HEK293 (cell line): ENCODE measurements around the gene PALM.

Source experiments
- EGR2 ChIP-seq: fragments of 450-650 bp; formaldehyde crosslinking; IDR thresholded peaks from 2 replicates; pipeline ENCODE4 v1.5.1; 2016; ENCODE audit warnings: low read depth, missing biosample characterization, missing genetic modification characterization
- GLIS1 ChIP-seq: fragments of 450-650 bp; formaldehyde crosslinking; IDR thresholded peaks from 2 replicates; pipeline ENCODE4 v1.5.1; 2016; ENCODE audit warnings: missing biosample characterization, missing genetic modification characterization
- KLF7 ChIP-seq: fragments of 450-650 bp; formaldehyde crosslinking; IDR thresholded peaks from 2 replicates; pipeline ENCODE4 v1.5.1; 2016; ENCODE audit warnings: missing biosample characterization, missing genetic modification characterization, borderline replicate concordance
- MEIS1 ChIP-seq: sonication (generic); formaldehyde crosslinking; IDR thresholded peaks from 2 replicates; pipeline ENCODE4 v1.8.1; 2022; ENCODE audit warnings: missing genetic modification reagents, mild to moderate bottlenecking, borderline replicate concordance
- PRDM1 ChIP-seq: fragments of 450-650 bp; formaldehyde crosslinking; IDR thresholded peaks from 2 replicates; pipeline ENCODE4; 2016; ENCODE audit warnings: missing biosample characterization, missing genetic modification characterization
- PRDM4 ChIP-seq: fragments of 450-650 bp; formaldehyde crosslinking; IDR thresholded peaks from 2 replicates; pipeline ENCODE4 v1.5.1; 2017; ENCODE audit warnings: missing biosample characterization, missing genetic modification characterization
- SCRT1 ChIP-seq: fragments of 450-650 bp; formaldehyde crosslinking; IDR thresholded peaks from 2 replicates; pipeline ENCODE4 v1.5.1; 2016; ENCODE audit warnings: missing biosample characterization, missing genetic modification characterization, borderline replicate concordance
- TSHZ1 ChIP-seq: fragments of 450-650 bp; formaldehyde crosslinking; IDR thresholded peaks from 2 replicates; pipeline ENCODE4 v1.5.1; 2016; ENCODE audit warnings: missing biosample characterization, missing genetic modification characterization, borderline replicate concordance
- ZBTB17 ChIP-seq: fragments of 450-650 bp; formaldehyde crosslinking; IDR thresholded peaks from 2 replicates; pipeline ENCODE4 v1.5.1; 2016; ENCODE audit warnings: missing biosample characterization, missing genetic modification characterization
- ZFHX2 ChIP-seq: fragments of 450-650 bp; formaldehyde crosslinking; conservative IDR thresholded peaks from 2 replicates; pipeline ENCODE4 v1.5.1; 2016; ENCODE audit warnings: missing biosample characterization, missing genetic modification characterization
- ZNF112 ChIP-seq: fragments of 450-650 bp; formaldehyde crosslinking; IDR thresholded peaks from 2 replicates; pipeline ENCODE4 v1.5.0; 2017; ENCODE audit warnings: missing biosample characterization, missing genetic modification characterization
- ZNF121 ChIP-seq: fragments of 450-650 bp; formaldehyde crosslinking; IDR thresholded peaks from 2 replicates; pipeline ENCODE4 v1.5.1; 2016; ENCODE audit warnings: missing biosample characterization, missing genetic modification characterization
- ZNF157 ChIP-seq: fragments of 450-650 bp; formaldehyde crosslinking; IDR thresholded peaks from 2 replicates; pipeline ENCODE4 v1.5.1; 2016; ENCODE audit warnings: missing biosample characterization, missing genetic modification characterization
- ZNF16 ChIP-seq: fragments of 450-650 bp; formaldehyde crosslinking; IDR thresholded peaks from 2 replicates; pipeline ENCODE4 v1.5.1; 2016; ENCODE audit warnings: low read depth, missing biosample characterization, missing genetic modification characterization
- ZNF211 ChIP-seq: fragments of 450-650 bp; formaldehyde crosslinking; IDR thresholded peaks from 2 replicates; pipeline ENCODE4 v1.5.1; 2016; ENCODE audit warnings: low read depth, missing biosample characterization, missing genetic modification characterization
- ZNF214 ChIP-seq: fragments of 450-650 bp; formaldehyde crosslinking; IDR thresholded peaks from 2 replicates; pipeline ENCODE4 v1.5.1; 2017; ENCODE audit warnings: missing biosample characterization, mild to moderate bottlenecking, missing genetic modification characterization, borderline replicate concordance
- ZNF239 ChIP-seq: fragments of 450-650 bp; formaldehyde crosslinking; IDR thresholded peaks from 2 replicates; pipeline ENCODE4 v1.5.1; 2016; ENCODE audit warnings: missing biosample characterization, missing genetic modification characterization
- ZNF311 ChIP-seq: fragments of 450-650 bp; formaldehyde crosslinking; IDR thresholded peaks from 2 replicates; pipeline ENCODE4 v1.5.1; 2017; ENCODE audit warnings: missing biosample characterization, missing genetic modification characterization, borderline replicate concordance
- ZNF423 ChIP-seq: fragments of 450-650 bp; formaldehyde crosslinking; IDR thresholded peaks from 2 replicates; pipeline ENCODE4 v1.5.1; 2016; ENCODE audit warnings: missing biosample characterization, missing genetic modification characterization
- ZNF433 ChIP-seq: fragments of 450-650 bp; formaldehyde crosslinking; IDR thresholded peaks from 2 replicates; pipeline ENCODE4 v1.5.1; 2016; ENCODE audit warnings: missing biosample characterization, missing genetic modification characterization, low read depth
- ZNF488 ChIP-seq: fragments of 450-650 bp; formaldehyde crosslinking; IDR thresholded peaks from 2 replicates; pipeline ENCODE4 v1.5.1; 2016; ENCODE audit warnings: missing biosample characterization, missing genetic modification characterization
- ZNF513 ChIP-seq: fragments of 450-650 bp; IDR thresholded peaks from 2 replicates; pipeline ENCODE4 v1.5.1; 2018; ENCODE audit warnings: missing biosample characterization, missing genetic modification characterization
- ZNF514 ChIP-seq: fragments of 450-650 bp; formaldehyde crosslinking; IDR thresholded peaks from 2 replicates; pipeline ENCODE4 v1.5.1; 2016; ENCODE audit warnings: missing biosample characterization, missing genetic modification characterization
- ZNF549 ChIP-seq: fragments of 450-650 bp; IDR thresholded peaks from 2 replicates; pipeline ENCODE4 v1.5.1; 2018; ENCODE audit warnings: missing biosample characterization, missing genetic modification characterization, mild to moderate bottlenecking, inconsistent platforms, moderate library complexity
- ZNF555 ChIP-seq: fragments of 450-650 bp; formaldehyde crosslinking; conservative IDR thresholded peaks from 2 replicates; pipeline ENCODE4 v1.5.1; 2017; ENCODE audit warnings: missing biosample characterization, mild to moderate bottlenecking, missing genetic modification characterization, inconsistent platforms
- ZNF600 ChIP-seq: fragments of 450-650 bp; formaldehyde crosslinking; IDR thresholded peaks from 2 replicates; pipeline ENCODE4 v1.5.1; 2016; ENCODE audit warnings: missing biosample characterization, missing genetic modification characterization
- ZNF629 ChIP-seq: fragments of 450-650 bp; formaldehyde crosslinking; IDR thresholded peaks from 2 replicates; pipeline ENCODE4 v1.5.1; 2017; ENCODE audit warnings: missing biosample characterization, missing genetic modification characterization
- ZNF707 ChIP-seq: fragments of 450-650 bp; formaldehyde crosslinking; IDR thresholded peaks from 2 replicates; pipeline ENCODE4 v1.5.1; 2016; ENCODE audit warnings: missing biosample characterization, missing genetic modification characterization
- ZNF830 ChIP-seq: fragments of 450-650 bp; IDR thresholded peaks from 2 replicates; pipeline ENCODE4 v1.5.0; 2018; ENCODE audit warnings: missing biosample characterization, missing genetic modification characterization, low read depth, mild to moderate bottlenecking, moderate library complexity
- ZSCAN16 ChIP-seq: fragments of 450-650 bp; formaldehyde crosslinking; IDR thresholded peaks from 2 replicates; pipeline ENCODE4 v1.5.1; 2016; ENCODE audit warnings: missing biosample characterization, missing genetic modification characterization
- ZSCAN4 ChIP-seq: fragments of 450-650 bp; formaldehyde crosslinking; IDR thresholded peaks from 2 replicates; pipeline ENCODE4 v1.5.1; 2017; ENCODE audit warnings: missing biosample characterization, missing genetic modification characterization

Gene PALM

GRCh38 chr19:796692-797527, 88.2 kb downstream of the PALM start, which contains the start of gene PTBP1 (continued):
- TF ChIP-seq KLF7 (peak; percentile 87), ZNF600 (tag by site-specific recombination) (0 out of 2 replicates have a peak, but pooled peaks have one; percentile 16), ZNF157 (no peak), ZNF555 (no peak), ZBTB17 (tag by site-specific recombination) (peak; percentile 77), ZNF112 (tag by site-specific recombination) (no peak), ZNF488 (tag by site-specific recombination) (no peak), ZNF513 (tag by site-specific recombination) (no peak), ZSCAN16 (tag by site-specific recombination) (no peak), ZNF121 (tag by site-specific recombination) (no peak), ZNF16 (no peak), ZNF311 (no peak), PRDM1 (tag by site-specific recombination) (no peak), ZNF549 (tag by site-specific recombination) (no peak), ZNF211 (tag by site-specific recombination) (no peak), GLIS1 (tag by site-specific recombination) (peak; percentile 49; the same call in 1 of the 2 replicates), MEIS1 (CRISPR knock-in tag) (no peak), PRDM4 (tag by site-specific recombination) (no peak), ZNF239 (tag by site-specific recombination) (no peak), ZNF830 (no peak), EGR2 (tag by site-specific recombination) (peak; percentile 77), ZFHX2 (tag by site-specific recombination) (peak; percentile 80), TSHZ1 (tag by site-specific recombination) (no peak), ZNF433 (tag by site-specific recombination) (no peak), SCRT1 (no peak), ZNF214 (tag by site-specific recombination) (no peak), ZSCAN4 (tag by site-specific recombination) (no peak), ZNF707 (tag by site-specific recombination) (no peak), ZNF514 (tag by site-specific recombination) (no peak), ZNF629 (tag by site-specific recombination) (peak; percentile 70), ZNF423 (tag by site-specific recombination) (no peak)
